Measurements from ENCODE around the gene SSH2. TPM values are rescaled to one million over a fixed set of nuclear protein-coding genes. Genes with fewer than 3 reads are reported as not detected.

SSH2 gene
- total RNA-seq, 4 donors from 2014 or later: 14.7 to 33.6 (median 22.2) TPM

DNA sequence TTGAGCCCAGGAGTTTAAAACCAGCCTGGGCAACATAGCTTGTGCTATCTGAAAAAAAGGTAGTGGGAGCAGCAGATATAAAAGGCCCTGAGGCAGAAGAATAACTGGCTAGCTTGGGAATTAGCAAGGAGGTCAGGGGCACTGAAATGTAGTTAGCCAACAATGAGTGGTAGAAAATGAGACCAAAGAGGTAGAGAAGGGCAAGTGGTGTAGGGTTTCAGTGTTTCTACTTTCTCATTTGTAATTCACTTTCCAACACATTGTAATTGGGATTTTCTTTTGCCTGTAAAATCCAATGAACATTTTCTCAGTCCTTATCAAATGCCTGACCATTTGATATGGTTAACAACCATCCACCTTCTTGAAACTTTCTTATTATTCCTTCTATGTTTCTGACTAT lies 212.2 kb downstream of the SSH2 start:
- no peak overlapping the region for H3K27ac ChIP-seq

DNA sequence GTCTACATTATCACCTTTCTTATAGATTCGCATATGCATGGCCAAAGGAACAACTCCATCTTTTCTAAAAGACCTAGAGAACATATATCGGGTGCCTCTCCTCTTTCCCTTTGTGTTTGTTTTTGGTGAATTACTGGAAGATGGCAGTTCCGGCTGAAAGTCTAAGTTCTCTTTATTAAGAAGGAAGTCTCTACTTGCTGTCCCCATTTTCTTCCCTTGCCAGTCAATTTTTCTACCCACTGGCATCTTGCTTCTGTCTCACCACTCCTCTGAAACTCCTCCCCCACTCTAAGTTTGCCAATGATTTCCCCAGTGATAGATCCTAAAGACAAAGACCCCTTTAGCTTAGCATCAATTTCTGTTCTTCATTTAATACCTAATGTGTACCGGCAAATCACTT lies 213.5 kb downstream of the SSH2 start:
- H3K27me3 ChIP-seq: no peaks in the 10 kb centered on the region
- H3K4me3 ChIP-seq: no peak overlapping the region
- DNase-seq (ENCODE audit: low spot score in 2 of 2): no peak
- H3K27ac ChIP-seq: no peak overlapping the region
- no peaks in the 10 kb centered on the region for H3K9me3 ChIP-seq
- 92% methylated on average over 4 of the region's 4 CpGs for WGBS
- TF ChIP-seq POLR2A (IDR thresholded peaks at IDR 0.05) (no peak), CTCF (IDR thresholded peaks at IDR 0.05) (no peak), POLR2AphosphoS5 (IDR thresholded peaks at IDR 0.05) (no peak), EP300 (IDR thresholded peaks at IDR 0.05) (no peak)
- no peaks in the 10 kb centered on the region for H3K36me3 ChIP-seq
- peaks cover 7% of the 10 kb centered on the region for H3K4me1 ChIP-seq

More for the DNA sequence above, 212.2 kb downstream of the SSH2 start:
- TF ChIP-seq POLR2A (IDR thresholded peaks at IDR 0.05) (no peak), EP300 (IDR thresholded peaks at IDR 0.05) (no peak), POLR2AphosphoS5 (IDR thresholded peaks at IDR 0.05) (no peak), CTCF (IDR thresholded peaks at IDR 0.05) (no peak)
- Histone ChIP-seq H3K4me1 (peaks cover 14% of the 10 kb centered on the region), H3K9me3 (no peaks in the 10 kb centered on the region), H3K36me3 (no peaks in the 10 kb centered on the region), H3K4me3 (no peak overlapping the region), H3K27me3 (no peaks in the 10 kb centered on the region)
- no peak for DNase-seq (ENCODE audit: low spot score in 2 of 2)

DNA sequence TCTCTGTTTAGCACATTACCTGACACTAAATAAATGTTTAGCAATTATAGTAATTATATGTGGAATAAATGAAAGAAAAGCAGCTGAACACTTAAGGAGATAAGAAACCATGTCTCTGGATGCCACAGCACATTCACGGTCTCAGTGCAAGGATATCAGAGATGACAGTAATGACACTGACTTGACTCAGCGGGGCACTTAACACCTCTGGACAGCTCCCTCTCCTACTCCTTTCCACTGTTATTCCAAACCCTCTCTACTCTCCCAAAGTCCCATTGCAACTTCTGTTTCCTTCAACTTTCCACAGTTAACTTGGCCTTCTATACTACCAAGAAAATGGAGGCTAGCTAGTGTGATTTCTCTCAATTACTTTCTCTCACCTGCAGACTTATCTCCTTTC lies 214.3 kb downstream of the SSH2 start:
- no peak for TF ChIP-seq CTCF (IDR thresholded peaks at IDR 0.05)
- TF ChIP-seq POLR2A (IDR thresholded peaks at IDR 0.05): no peak
- no peak for TF ChIP-seq POLR2AphosphoS5 (IDR thresholded peaks at IDR 0.05)
- no peak for TF ChIP-seq EP300 (IDR thresholded peaks at IDR 0.05)
- H3K27me3 ChIP-seq: no peaks in the 10 kb centered on the region
- no peak for DNase-seq (ENCODE audit: low spot score in 2 of 2)
- no peak overlapping the region for H3K27ac ChIP-seq
- no peaks in the 10 kb centered on the region for H3K9me3 ChIP-seq
- peaks cover 11% of the 10 kb centered on the region for H3K4me1 ChIP-seq
- no peaks in the 10 kb centered on the region for H3K36me3 ChIP-seq
- 93% methylated on average over 2 of the region's 2 CpGs for WGBS
- H3K4me3 ChIP-seq: no peak overlapping the region

GRCh38 chr17:29714146-29714545 lies 215.9 kb downstream of the SSH2 start:
- H3K4me1 ChIP-seq: peaks cover 20% of the 10 kb centered on the region
- WGBS: 55% methylated on average over 1 of the region's 1 CpG
- DNase-seq (ENCODE audit: low spot score in 2 of 2): no peak
- H3K4me3 ChIP-seq: no peak overlapping the region
- TF ChIP-seq CTCF (IDR thresholded peaks at IDR 0.05): no peak
- no peak for TF ChIP-seq POLR2AphosphoS5 (IDR thresholded peaks at IDR 0.05)
- no peak for TF ChIP-seq POLR2A (IDR thresholded peaks at IDR 0.05)
- no peak for TF ChIP-seq EP300 (IDR thresholded peaks at IDR 0.05)
- no peaks in the 10 kb centered on the region for H3K9me3 ChIP-seq
- no peaks in the 10 kb centered on the region for H3K27me3 ChIP-seq
- no peak overlapping the region for H3K27ac ChIP-seq
- H3K36me3 ChIP-seq: no peaks in the 10 kb centered on the region

DNA sequence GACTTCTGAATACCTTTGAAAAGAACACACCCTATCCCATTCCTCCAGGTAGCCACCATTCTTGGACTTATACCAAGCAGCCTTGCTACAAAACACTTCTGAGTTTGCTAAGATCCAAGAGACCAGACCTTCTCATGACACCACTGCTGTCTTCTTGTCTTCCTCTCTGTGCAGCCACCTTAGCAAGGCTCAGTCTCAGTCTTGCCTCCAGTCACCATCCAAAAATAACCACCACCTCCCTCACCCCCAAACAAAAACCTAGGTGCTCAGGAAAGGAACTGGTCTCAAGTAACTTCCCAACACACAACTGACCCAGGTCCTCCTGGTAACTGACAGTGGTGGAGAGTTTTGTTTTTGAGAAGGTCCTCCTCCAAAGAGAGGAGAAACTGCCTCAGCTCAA lies 216.4 kb downstream of the SSH2 start:
- no peaks in the 10 kb centered on the region for H3K27me3 ChIP-seq
- H3K9me3 ChIP-seq: no peaks in the 10 kb centered on the region
- H3K27ac ChIP-seq: no peak overlapping the region
- DNase-seq (ENCODE audit: low spot score in 2 of 2): no peak
- H3K4me1 ChIP-seq: peaks cover 20% of the 10 kb centered on the region
- no peaks in the 10 kb centered on the region for H3K36me3 ChIP-seq
- no peak for TF ChIP-seq CTCF (IDR thresholded peaks at IDR 0.05)
- no peak for TF ChIP-seq POLR2AphosphoS5 (IDR thresholded peaks at IDR 0.05)
- no peak for TF ChIP-seq EP300 (IDR thresholded peaks at IDR 0.05)
- no peak for TF ChIP-seq POLR2A (IDR thresholded peaks at IDR 0.05)
- no peak overlapping the region for H3K4me3 ChIP-seq
